IMR-90 (cell line): ENCODE data around the gene ADGB. TPM values are rescaled to one million over a fixed set of nuclear protein-coding genes. Genes with fewer than 3 reads are reported as not detected.

ENCODE experiments used
- ATAC-seq: fragments of 200-7000 bp; cut with Tn5 transposase; 2 replicates; pipeline ENCODE4 v1.9.1; 2020; ENCODE audit warnings: low read depth, mild to moderate bottlenecking, moderate library complexity
- BruUV-seq: library from RNA; stranded (reverse); fragments of 400-500 nt; replicated peaks from 2 replicates; lab custom pipeline; 2021; lab: Mats Ljungman, UMichigan
- CTCF ChIA-PET: fragments of 300-600 bp; formaldehyde crosslinking; extraction: SDS; loops from one replicate; lab custom pipeline; 2021; ENCODE audit warnings: antibody characterized with exemption; lab: Yijun Ruan, JAX
- POLR2A ChIA-PET: fragments of 300-600 bp; sonication (Branson Sonifier 250); formaldehyde crosslinking; loops from one replicate; lab custom pipeline; 2022; ENCODE audit warnings: antibody characterized with exemption; ENCODE audit not compliant: unreplicated experiment; lab: Charles Lee
- DNase-seq: peaks from one replicate; pipeline ENCODE4 v3.0.0; 2013
- H2AFZ ChIP-seq: replicated peaks from 2 replicates; pipeline ENCODE3; 2013; ENCODE audit warnings: low read length, mild to moderate bottlenecking; ENCODE audit not compliant: poor library complexity
- H2AK5ac ChIP-seq: 2 replicates; pipeline ENCODE4 v1.6.1; 2013; ENCODE audit warnings: low read depth, low read length, inconsistent platforms
- H2AK9ac ChIP-seq: replicated peaks from 2 replicates; pipeline ENCODE3; 2013; ENCODE audit warnings: mild to moderate bottlenecking, low read depth, low read length, moderate library complexity; ENCODE audit not compliant: poor library complexity
- H2BK120ac ChIP-seq: 2 replicates; pipeline ENCODE4 v1.6.1; 2013; ENCODE audit warnings: low read depth, low read length, inconsistent platforms
- H2BK15ac ChIP-seq: 3 replicates; pipeline ENCODE4 v1.6.1; 2013; ENCODE audit warnings: low read depth, low read length, inconsistent platforms
- H2BK20ac ChIP-seq: 2 replicates; pipeline ENCODE4 v1.6.1; 2013; ENCODE audit warnings: low read depth, mild to moderate bottlenecking, inconsistent platforms, low read length, moderate library complexity
- H2BK5ac ChIP-seq: 2 replicates; pipeline ENCODE4 v1.6.1; 2013; ENCODE audit warnings: mild to moderate bottlenecking, low read depth, low read length, inconsistent platforms; ENCODE audit not compliant: poor library complexity, severe bottlenecking
- H3K14ac ChIP-seq: replicated peaks from 2 replicates; pipeline ENCODE4 v1.6.1; 2013; ENCODE audit warnings: low read depth, low read length, inconsistent platforms
- H3K18ac ChIP-seq: 2 replicates; pipeline ENCODE4 v1.6.1; 2013; ENCODE audit warnings: low read depth, low read length, control low read depth
- H3K23ac ChIP-seq: 2 replicates; pipeline ENCODE4 v1.6.1; 2013; ENCODE audit warnings: low read depth, low read length, inconsistent platforms
- H3K27ac ChIP-seq: 2 replicates; pipeline ENCODE4 v1.5.1; 2013; ENCODE audit warnings: mild to moderate bottlenecking, control low read depth, low read length; ENCODE audit not compliant: insufficient read depth
- H3K27me3 ChIP-seq: 2 replicates; pipeline ENCODE4 v1.6.1; 2013; ENCODE audit warnings: low read length; ENCODE audit not compliant: control insufficient read depth, insufficient read depth
- H3K36me3 ChIP-seq: 2 replicates; pipeline ENCODE4 v1.6.1; 2013; ENCODE audit warnings: low read length, mixed read lengths; ENCODE audit not compliant: control insufficient read depth, insufficient read depth
- H3K4ac ChIP-seq: 2 replicates; pipeline ENCODE4 v1.6.1; 2013; ENCODE audit warnings: low read depth, low read length, inconsistent platforms
- H3K4me1 ChIP-seq: 2 replicates; pipeline ENCODE4 v1.6.1; 2013; ENCODE audit warnings: low read length, mixed read lengths; ENCODE audit not compliant: control insufficient read depth, insufficient read depth
- H3K4me2 ChIP-seq: 2 replicates; pipeline ENCODE4 v1.6.1; 2013; ENCODE audit warnings: low read depth, mild to moderate bottlenecking, control low read depth, low read length, moderate library complexity
- H3K4me3 ChIP-seq: 2 replicates; pipeline ENCODE4 v1.5.1; 2013; ENCODE audit warnings: low read depth, mild to moderate bottlenecking, control low read depth, low read length, moderate library complexity; ENCODE audit not compliant: insufficient read depth
- H3K56ac ChIP-seq: 2 replicates; pipeline ENCODE4 v1.6.1; 2013; ENCODE audit warnings: low read length, inconsistent platforms; ENCODE audit not compliant: insufficient read depth; ENCODE audit errors: extremely low read depth
- H3K79me1 ChIP-seq, 2 experiments: 2 replicates each; pipeline ENCODE4 v1.6.1; 2013; ENCODE audit warnings: low read length in 2 of 2, inconsistent platforms in 1 of 2, low read depth in 1 of 2
- H3K9ac ChIP-seq: 2 replicates; pipeline ENCODE4 v1.6.1; 2013; ENCODE audit warnings: low read depth, low read length, control low read depth
- H3K9me1 ChIP-seq: 2 replicates; pipeline ENCODE4 v1.6.1; 2013; ENCODE audit warnings: low read length, inconsistent platforms; ENCODE audit not compliant: insufficient read depth
- H3K9me3 ChIP-seq: 2 replicates; pipeline ENCODE4 v1.6.1; 2013; ENCODE audit warnings: low read length; ENCODE audit not compliant: control insufficient read depth, insufficient read depth
- H4K20me1 ChIP-seq: 2 replicates; pipeline ENCODE4 v1.6.1; 2013; ENCODE audit warnings: low read length, inconsistent platforms; ENCODE audit not compliant: insufficient read depth
- H4K5ac ChIP-seq: 2 replicates; pipeline ENCODE4 v1.6.1; 2013; ENCODE audit warnings: mild to moderate bottlenecking, low read depth, low read length, control low read depth
- H4K8ac ChIP-seq, 2 experiments: 2 replicates each; pipeline ENCODE4 v1.6.1; 2013; ENCODE audit warnings: low read depth in 2 of 2, low read length in 2 of 2, control low read depth in 1 of 2, inconsistent platforms in 1 of 2
- H4K91ac ChIP-seq: 2 replicates; pipeline ENCODE4 v1.6.1; 2013; ENCODE audit warnings: low read depth, low read length, inconsistent platforms; ENCODE audit not compliant: insufficient read depth
- BHLHE40 ChIP-seq: fragments of 150-350 bp; IDR thresholded peaks from 2 replicates; pipeline ENCODE4 v1.6.1; 2016; ENCODE audit warnings: mild to moderate bottlenecking, low read depth, low read length
- CEBPB ChIP-seq: IDR thresholded peaks from 2 replicates; pipeline ENCODE4 v1.6.1; 2012; ENCODE audit warnings: low read depth, low read length, improper control_type of control experiment
- CHD1 ChIP-seq: IDR thresholded peaks from 2 replicates; pipeline ENCODE4 v1.6.1; 2012; ENCODE audit warnings: low read depth, low read length, improper control_type of control experiment
- ELK1 ChIP-seq: fragments of 150-350 bp; IDR thresholded peaks from 2 replicates; pipeline ENCODE4 v1.6.1; 2016; ENCODE audit warnings: low read depth, mild to moderate bottlenecking, low read length, moderate library complexity, borderline replicate concordance
- MAZ ChIP-seq: IDR thresholded peaks from 2 replicates; pipeline ENCODE4 v1.6.1; 2012; ENCODE audit warnings: low read depth, mild to moderate bottlenecking, low read length, improper control_type of control experiment, moderate library complexity, borderline replicate concordance
- NFE2L2 ChIP-seq: fragments of 150-350 bp; IDR thresholded peaks from 2 replicates; pipeline ENCODE4 v1.6.1; 2016; ENCODE audit warnings: low read depth, mild to moderate bottlenecking, low read length
- POLR2A ChIP-seq: IDR thresholded peaks from 2 replicates; pipeline ENCODE4 v1.6.1; 2012; ENCODE audit warnings: mild to moderate bottlenecking, low read depth, low read length
- RAD21 ChIP-seq: IDR thresholded peaks from 2 replicates; pipeline ENCODE4 v1.6.1; 2012; ENCODE audit warnings: low read length, improper control_type of control experiment
- RCOR1 ChIP-seq: IDR thresholded peaks from 2 replicates; pipeline ENCODE4 v1.6.1; 2012; ENCODE audit warnings: mild to moderate bottlenecking, low read length, improper control_type of control experiment; ENCODE audit not compliant: insufficient replicate concordance
- RFX5 ChIP-seq: IDR thresholded peaks from 2 replicates; pipeline ENCODE4 v1.8.0; 2012; ENCODE audit warnings: low read depth, mild to moderate bottlenecking, low read length, moderate library complexity
- SMC3 ChIP-seq: fragments of 150-350 bp; IDR thresholded peaks from 2 replicates; pipeline ENCODE4 v1.6.1; 2016; ENCODE audit warnings: low read depth, mild to moderate bottlenecking, antibody characterized with exemption, low read length, moderate library complexity
- WGBS, 2 experiments: methylation state at CpG; one replicate each; pipeline versions ENCODE4 v1.1.5 to v1.1.7; 2013; ENCODE audit warnings: missing lambda C conversion rate in 2 of 2; ENCODE audit not compliant: insufficient read length in 1 of 2; ENCODE audit errors: extremely low coverage in 2 of 2; 5-methylcytosine and 5-hydroxymethylcytosine counted together
- dilution Hi-C: fragments of 300-500 bp; cut with HindIII; formaldehyde crosslinking; loops from one replicate; pipeline ENCODE4 v1.14.3; 2018; ENCODE audit warnings: low sequenced_read_pairs; ENCODE audit not compliant: unreplicated experiment
- in situ Hi-C: fragments of 300-500 bp; cut with MboI; formaldehyde crosslinking; loops from 3 replicates; pipeline ENCODE4 v1.14.3; 2019; ENCODE audit warnings: low sequenced_read_pairs, inconsistent platforms, mixed read lengths
- intact Hi-C: fragments of 100-400 bp; cut with micrococcal nuclease; formaldehyde crosslinking; loops from 2 replicates; pipeline ENCODE4 v1.10.0; 2022
- polyA plus RNA-seq, 3 experiments: library from polyadenylated mRNA; depleted of rRNA; stranded (reverse); fragments of >200 nt; gene quantifications; 2 replicates each; pipeline ENCODE4 v1.2.3, GENCODE V29; 2012; ENCODE audit warnings: low replicate concordance in 1 of 3
- total RNA-seq: library from RNA; depleted of rRNA; stranded (reverse); fragments of >200 nt; gene quantifications from 2 replicates; pipeline ENCODE4 v1.2.3, GENCODE V29; 2012
- TF ChIP-seq, protein P1 (sequence below): conservative IDR thresholded peaks from 2 replicates; pipeline ENCODE4 v1.5.1; 2012; ENCODE audit warnings: mild to moderate bottlenecking, low read depth, low read length, improper control_type of control experiment

Gene ADGB
- total and polyA plus RNA-seq, 2 of the 4 experiments (the other 2 are of a cell fraction): not detected

DNA sequence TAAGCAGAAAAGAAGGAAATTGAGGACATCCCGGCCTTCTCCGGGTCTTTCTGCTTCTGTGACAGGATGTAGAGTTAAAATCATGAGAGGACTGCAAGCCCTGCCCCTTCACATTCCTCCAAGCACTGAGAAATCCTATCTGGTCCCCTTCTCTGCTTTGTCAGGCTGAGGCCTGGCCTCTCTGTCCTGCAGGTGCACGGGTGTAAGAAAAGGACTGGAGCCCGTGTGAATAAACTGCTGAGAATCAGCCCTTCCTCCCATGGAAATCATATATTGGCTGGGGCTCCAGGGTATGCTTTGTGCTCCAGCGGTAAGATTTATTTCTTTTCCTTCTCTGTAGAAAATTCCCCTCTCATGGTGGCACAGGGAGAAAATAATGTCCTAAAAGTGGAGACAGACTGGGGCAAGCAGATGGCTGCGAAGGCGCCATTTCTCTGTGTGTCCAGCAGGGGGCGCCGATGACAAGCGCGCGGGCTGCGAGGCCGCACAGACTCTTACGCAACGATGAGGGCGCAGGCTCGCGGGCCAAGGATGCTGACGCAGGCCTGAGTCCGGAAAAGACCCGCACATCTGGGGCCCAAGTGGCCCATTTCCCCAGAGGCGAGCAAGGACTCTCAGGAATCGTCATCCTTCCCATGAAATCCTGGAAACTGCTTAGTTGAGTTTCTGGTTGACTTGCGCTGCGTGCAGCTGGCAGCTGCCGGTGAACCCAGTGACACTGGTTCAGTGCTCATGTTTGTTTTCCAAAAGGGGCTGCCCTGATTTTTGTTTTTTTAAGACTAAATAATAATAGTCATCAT lies 258.6 kb downstream of the ADGB start:
- no TSS peak for BruUV-seq
- H3K4me3 ChIP-seq: peak overlapping the region; percentile 27; the same call in 1 of the 2 replicates
- H4K5ac ChIP-seq: peak overlapping the region; percentile 85
- peak overlapping the region; percentile 93 for H2AFZ ChIP-seq
- peak overlapping the region; percentile 95 for H2BK120ac ChIP-seq
- no peaks in the 10 kb centered on the region; the same call in 1 of the 2 replicates for H3K9me1 ChIP-seq
- H3K9ac ChIP-seq: peak overlapping the region; percentile 65
- no peaks in the 10 kb centered on the region for H3K36me3 ChIP-seq
- in situ Hi-C loops: loop anchor here (10.0 to 25.0 kb wide), 2 partner anchors 427 to 1305 kb away; no protein-coding TSS in a partner anchor
- H3K79me1 ChIP-seq: no peaks in the 10 kb centered on the region
- peak overlapping the region; percentile 93 for H2BK20ac ChIP-seq
- H3K9me3 ChIP-seq: no peaks in the 10 kb centered on the region
- peak overlapping the region; percentile 81 for H3K18ac ChIP-seq
- H4K91ac ChIP-seq: peak overlapping the region; percentile 96
- H3K56ac ChIP-seq: peak overlapping the region; percentile 75
- H3K23ac ChIP-seq: peak overlapping the region; percentile 58; the same call in 1 of the 2 replicates
- H2BK5ac ChIP-seq: peak overlapping the region; percentile 61
- H3K4me2 ChIP-seq: peak overlapping the region; percentile 76
- H2BK15ac ChIP-seq: peak overlapping the region; percentile 92; the same call in 2 of the 3 replicates
- H4K20me1 ChIP-seq: no peaks in the 10 kb centered on the region
- intact Hi-C loops: loop anchor here (1.0 to 10.0 kb wide), 6 partner anchors 57 to 647 kb away; partner anchors contain the start of gene SAMD5
- 0% methylated on average over 10 of the region's 27 CpGs; no CpG with 5 or more reads in 1 of the 2 experiments for WGBS, 2 experiments
- DNase-seq: peak; percentile 93
- peak overlapping the region; percentile 63 for H2AK9ac ChIP-seq
- H2AK5ac ChIP-seq: peak overlapping the region; percentile 82; the same call in 1 of the 2 replicates
- H4K8ac ChIP-seq: peak overlapping the region; percentile 89 to 97
- peaks cover 3% of the 10 kb centered on the region; the same call in 1 of the 2 replicates for H3K4me1 ChIP-seq
- no peaks in the 10 kb centered on the region for H3K27me3 ChIP-seq
- peak overlapping the region; percentile 79 for H3K27ac ChIP-seq
- peak; percentile 96 for ATAC-seq
- H3K4ac ChIP-seq: peak overlapping the region; percentile 81
- dilution Hi-C loops: no loop called here
- CTCF ChIA-PET: interaction anchor here (0.6 to 0.7 kb wide), 3 partner anchors 251 to 1773 kb away, joined by 3 to 6 read pairs (median 3); no protein-coding TSS in a partner anchor
- H3K14ac ChIP-seq: peak overlapping the region; percentile 94
- POLR2A ChIA-PET: no interaction called here
- TF ChIP-seq CHD1 (no peak), ELK1 (no peak), POLR2A (peak; percentile 33; the same call in 1 of the 2 replicates), MAZ (peak; percentile 45; the same call in 1 of the 2 replicates), NFE2L2 (peak; percentile 59; the same call in 1 of the 2 replicates), BHLHE40 (0 out of 2 replicates have a peak, but pooled peaks have one; percentile 20), SMC3 (peak; percentile 96), CEBPB (peak; percentile 100), RFX5 (no peak; the same call in 1 of the 2 replicates), RAD21 (peak; percentile 99), RCOR1 (peak; percentile 75)
- TF ChIP-seq, protein P1, sequence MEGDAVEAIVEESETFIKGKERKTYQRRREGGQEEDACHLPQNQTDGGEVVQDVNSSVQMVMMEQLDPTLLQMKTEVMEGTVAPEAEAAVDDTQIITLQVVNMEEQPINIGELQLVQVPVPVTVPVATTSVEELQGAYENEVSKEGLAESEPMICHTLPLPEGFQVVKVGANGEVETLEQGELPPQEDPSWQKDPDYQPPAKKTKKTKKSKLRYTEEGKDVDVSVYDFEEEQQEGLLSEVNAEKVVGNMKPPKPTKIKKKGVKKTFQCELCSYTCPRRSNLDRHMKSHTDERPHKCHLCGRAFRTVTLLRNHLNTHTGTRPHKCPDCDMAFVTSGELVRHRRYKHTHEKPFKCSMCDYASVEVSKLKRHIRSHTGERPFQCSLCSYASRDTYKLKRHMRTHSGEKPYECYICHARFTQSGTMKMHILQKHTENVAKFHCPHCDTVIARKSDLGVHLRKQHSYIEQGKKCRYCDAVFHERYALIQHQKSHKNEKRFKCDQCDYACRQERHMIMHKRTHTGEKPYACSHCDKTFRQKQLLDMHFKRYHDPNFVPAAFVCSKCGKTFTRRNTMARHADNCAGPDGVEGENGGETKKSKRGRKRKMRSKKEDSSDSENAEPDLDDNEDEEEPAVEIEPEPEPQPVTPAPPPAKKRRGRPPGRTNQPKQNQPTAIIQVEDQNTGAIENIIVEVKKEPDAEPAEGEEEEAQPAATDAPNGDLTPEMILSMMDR: peak; percentile 97
